HepG2 (cell line): ENCODE data around the gene ABCB10. TPM values are rescaled to one million over a fixed set of nuclear protein-coding genes. Genes with fewer than 3 reads are reported as not detected.
A peak's percentile ranks its signal among the peaks of the same experiment; 100 is the strongest.

Experiments used
- BATF2 ChIP-seq: sonication (generic); formaldehyde crosslinking; IDR thresholded peaks from 2 replicates; pipeline ENCODE4 v1.8.0; 2022; ENCODE audit warnings: mild to moderate bottlenecking, missing genetic modification reagents, moderate library complexity
- E2F1 ChIP-seq: sonication (generic); formaldehyde crosslinking; IDR thresholded peaks from 2 replicates; pipeline ENCODE4 v1.5.0; 2020; ENCODE audit warnings: missing genetic modification reagents
- ELF4 ChIP-seq: sonication (generic); formaldehyde crosslinking; IDR thresholded peaks from 2 replicates; pipeline ENCODE4 v1.5.0; 2020; ENCODE audit warnings: missing genetic modification reagents, mild to moderate bottlenecking, moderate library complexity, borderline replicate concordance
- GMEB1 ChIP-seq: sonication (generic); formaldehyde crosslinking; IDR thresholded peaks from 2 replicates; pipeline ENCODE4 v1.5.1; 2020; ENCODE audit warnings: missing genetic modification reagents, mild to moderate bottlenecking, borderline replicate concordance
- HMG20A ChIP-seq: IDR thresholded peaks from 2 replicates; pipeline ENCODE4 v1.6.1; 2016; ENCODE audit warnings: borderline replicate concordance
- HOMEZ ChIP-seq: IDR thresholded peaks from 2 replicates; pipeline ENCODE4 v1.6.1; 2016; ENCODE audit warnings: low read depth
- LBX2 ChIP-seq: sonication (generic); formaldehyde crosslinking; IDR thresholded peaks from 2 replicates; pipeline ENCODE4 v1.5.0; 2020; ENCODE audit warnings: missing genetic modification reagents, mild to moderate bottlenecking, borderline replicate concordance
- RXRA ChIP-seq: sonication (generic); formaldehyde crosslinking; IDR thresholded peaks from 2 replicates; pipeline ENCODE4 v1.5.1; 2020; ENCODE audit warnings: missing genetic modification reagents
- SP4 ChIP-seq: sonication (generic); formaldehyde crosslinking; IDR thresholded peaks from 2 replicates; pipeline ENCODE4 v1.8.1; 2023; ENCODE audit warnings: mild to moderate bottlenecking, missing genetic modification reagents
- SPEN ChIP-seq: sonication (generic); formaldehyde crosslinking; IDR thresholded peaks from 2 replicates; pipeline ENCODE4 v1.5.1; 2020; ENCODE audit warnings: low read depth, mild to moderate bottlenecking, missing genetic modification reagents
- ZFYVE20 ChIP-seq: sonication (generic); formaldehyde crosslinking; IDR thresholded peaks from 2 replicates; pipeline ENCODE4 v1.8.0; 2023; ENCODE audit warnings: low read depth, mild to moderate bottlenecking, moderate library complexity, missing genetic modification reagents, borderline replicate concordance
- ZHX1 ChIP-seq: sonication (generic); formaldehyde crosslinking; IDR thresholded peaks from 2 replicates; pipeline ENCODE4 v1.8.1; 2022; ENCODE audit warnings: low read depth, mild to moderate bottlenecking, missing genetic modification reagents
- ZNF280D ChIP-seq: sonication (generic); formaldehyde crosslinking; IDR thresholded peaks from 2 replicates; pipeline ENCODE4 v1.5.1; 2020; ENCODE audit warnings: mild to moderate bottlenecking, missing genetic modification reagents
- ZNF567 ChIP-seq: sonication (generic); formaldehyde crosslinking; IDR thresholded peaks from 2 replicates; pipeline ENCODE4 v1.8.1; 2023; ENCODE audit warnings: mild to moderate bottlenecking, missing genetic modification reagents, borderline replicate concordance
- ZNF746 ChIP-seq: sonication (generic); formaldehyde crosslinking; IDR thresholded peaks from 2 replicates; pipeline ENCODE4 v1.8.0; 2022; ENCODE audit warnings: mild to moderate bottlenecking, missing genetic modification reagents
- polyA plus RNA-seq, 8 experiments: library from polyadenylated mRNA; depleted of rRNA in 3 of 8; stranded (reverse) in 7 of 8; unstranded in 1 of 8; fragments of >200 nt; fragmentation: Illumina TruSeq in 4 of 8; extraction: Trizol in 4 of 8; gene quantifications; 2 replicates each; pipeline versions ENCODE4 v1.2.1 to v1.2.3, GENCODE V29; 2011 to 2016; ENCODE audit warnings: low read depth in 4 of 8, missing spikeins in 1 of 8, mixed read lengths in 1 of 8; ENCODE audit not compliant: insufficient read depth in 1 of 8
- total RNA-seq, 5 experiments: library from RNA; depleted of rRNA; stranded (reverse); fragments of >200 nt; fragmentation: Illumina TruSeq; extraction: Trizol; gene quantifications; 2 replicates each; pipeline ENCODE4 v1.2.3, GENCODE V29; 2016; ENCODE audit warnings: low read depth in 1 of 5

ABCB10 gene
- total and polyA plus RNA-seq, 2 of the 13 experiments (the other 11 are each of a cell fraction or from before 2014, with no cell fraction given): 11.2 to 28.9 TPM

GRCh38 chr1:229558460-229559335 is at the start of gene ABCB10 (continued):
- TF ChIP-seq ZNF567 (CRISPR knock-in tag) (peak; percentile 90; the same call in 1 of the 2 replicates), SP4 (CRISPR knock-in tag) (peak; percentile 81), LBX2 (CRISPR knock-in tag) (no peak), ZHX1 (CRISPR knock-in tag) (no peak), GMEB1 (peak; percentile 97), ELF4 (CRISPR knock-in tag) (0 out of 2 replicates have a peak, but pooled peaks have one; percentile 7), HMG20A (peak; percentile 23; the same call in 1 of the 2 replicates), ZFYVE20 (CRISPR knock-in tag) (peak; percentile 7; the same call in 1 of the 2 replicates), RXRA (peak; percentile 69), ZNF280D (CRISPR knock-in tag) (peak; percentile 65; the same call in 1 of the 2 replicates), SPEN (CRISPR knock-in tag) (peak; percentile 80; the same call in 1 of the 2 replicates), ZNF746 (CRISPR knock-in tag) (peak; percentile 83), E2F1 (CRISPR knock-in tag) (peak; percentile 89), HOMEZ (CRISPR knock-in tag) (peak; percentile 74; the same call in 1 of the 2 replicates), BATF2 (CRISPR knock-in tag) (peak; percentile 74; the same call in 1 of the 2 replicates)
